T1000 (cell line): ENCODE data around the gene DOP1A.
A peak's percentile ranks its signal among the peaks of the same experiment; 100 is the strongest.
"Not testable (repeated sequence)": the region's sequence is repeated elsewhere in the genome, so short reads cannot be mapped to it uniquely, and the experiment has no call there.

Source experiments
- DNase-seq: peaks from one replicate; lab custom pipeline; 2025; ENCODE audit warnings: mixed read lengths; lab: John Stamatoyannopoulos, UW

Gene DOP1A

GRCh38 chr6:83151114-83151513, 83.6 kb downstream of the DOP1A start:
- DNase-seq: no peak

GRCh38 chr6:83152913-83153312, 85.4 kb downstream of the DOP1A start:
- DNase-seq: no peak

DNA sequence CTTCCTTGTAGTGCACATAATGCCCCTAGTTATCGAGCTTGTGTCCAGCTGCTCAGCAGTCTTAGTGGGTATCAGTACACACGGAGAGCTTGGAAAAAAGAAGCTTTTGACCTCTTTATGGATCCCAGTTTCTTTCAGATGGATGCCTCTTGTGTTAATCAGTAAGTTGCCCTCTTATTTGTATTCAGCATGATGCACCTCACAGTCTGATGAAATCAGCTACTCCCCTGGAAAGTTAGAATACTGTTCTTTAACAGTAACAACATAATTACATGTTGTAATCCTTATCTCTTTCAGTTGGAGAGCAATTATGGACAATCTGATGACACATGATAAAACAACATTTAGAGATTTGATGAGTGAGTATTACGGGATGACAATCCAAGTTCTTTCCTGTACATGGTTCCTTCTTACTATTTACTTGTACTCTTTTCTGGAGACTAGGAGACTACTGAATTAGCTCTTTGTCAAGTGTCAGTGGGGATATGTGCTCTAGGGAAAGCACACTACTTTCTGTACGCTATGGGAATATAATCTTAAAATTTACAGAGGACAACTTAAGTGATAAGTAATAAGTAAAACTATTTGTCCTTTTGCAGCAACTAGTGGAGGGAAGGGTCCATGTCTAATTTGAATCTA, 86.5 kb downstream of the DOP1A start:
- no peak for DNase-seq

DNA sequence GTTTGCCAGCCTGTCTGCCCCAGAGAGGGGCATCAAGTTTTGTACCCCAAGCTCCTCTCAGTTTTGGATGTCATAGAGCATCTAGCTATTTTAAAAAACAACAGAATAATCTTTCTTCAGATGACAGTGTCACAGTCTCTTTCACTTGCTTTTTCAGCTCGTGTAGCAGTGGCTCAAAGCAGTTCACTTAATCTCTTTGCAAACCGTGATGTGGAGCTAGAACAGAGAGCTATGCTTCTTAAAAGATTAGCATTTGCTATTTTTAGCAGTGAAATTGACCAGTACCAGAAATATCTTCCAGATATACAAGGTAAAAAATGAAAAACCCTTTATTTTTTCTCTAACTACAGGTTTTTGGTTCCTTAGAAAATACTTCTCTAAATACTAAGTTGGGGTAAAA, 88.3 kb downstream of the DOP1A start:
- DNase-seq: no peak

- no peak for DNase-seq
Measured at GRCh38 chr6:83160167-83160566, 92.7 kb downstream of the DOP1A start.

- no peak for DNase-seq
Measured at GRCh38 chr6:83167726-83168278, 100.3 kb downstream of the DOP1A start.

DNA sequence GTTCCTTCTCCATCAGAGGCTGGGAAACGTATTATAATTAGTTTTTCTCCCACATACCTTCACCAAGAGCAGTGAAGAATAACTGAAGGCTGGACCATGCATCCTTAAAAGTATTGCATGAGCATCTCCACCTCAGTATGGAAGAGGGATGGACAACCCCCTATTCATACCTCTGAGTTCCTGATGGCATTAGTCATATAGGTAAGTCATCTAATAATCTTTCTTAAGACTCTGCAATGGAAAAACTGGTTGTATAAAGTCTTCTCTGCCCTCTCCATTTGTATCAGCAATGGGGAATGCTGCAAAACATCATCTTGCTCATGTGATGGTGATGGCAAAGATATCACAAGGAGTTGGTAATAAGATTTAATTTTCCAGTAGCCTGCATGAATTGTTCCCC, 101.1 kb downstream of the DOP1A start:
- no peak for DNase-seq

GRCh38 chr6:83169106-83169505, 101.6 kb downstream of the DOP1A start:
- no peak for DNase-seq

DNA sequence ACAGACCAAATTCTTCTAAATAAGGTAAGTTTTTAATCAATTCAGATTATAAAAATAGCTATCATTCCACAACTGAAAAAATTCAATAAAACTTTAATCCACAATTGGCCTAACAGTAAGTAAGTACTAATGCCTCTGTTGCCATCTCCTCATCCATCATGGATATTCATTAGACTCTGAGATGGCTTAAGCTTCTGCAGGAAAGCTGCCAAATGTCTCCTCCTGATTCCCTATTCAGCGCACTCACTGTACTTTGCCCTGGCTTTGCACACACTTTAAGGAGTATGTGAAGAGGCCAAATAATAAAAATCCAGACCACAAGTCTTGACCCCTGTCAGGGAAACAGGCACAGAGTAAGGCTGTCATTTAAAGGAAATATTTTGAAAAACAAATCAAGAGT, 102.0 kb downstream of the DOP1A start:
- DNase-seq: no peak

GRCh38 chr6:83176246-83176645, 108.8 kb downstream of the DOP1A start:
- no peak for DNase-seq

DNA sequence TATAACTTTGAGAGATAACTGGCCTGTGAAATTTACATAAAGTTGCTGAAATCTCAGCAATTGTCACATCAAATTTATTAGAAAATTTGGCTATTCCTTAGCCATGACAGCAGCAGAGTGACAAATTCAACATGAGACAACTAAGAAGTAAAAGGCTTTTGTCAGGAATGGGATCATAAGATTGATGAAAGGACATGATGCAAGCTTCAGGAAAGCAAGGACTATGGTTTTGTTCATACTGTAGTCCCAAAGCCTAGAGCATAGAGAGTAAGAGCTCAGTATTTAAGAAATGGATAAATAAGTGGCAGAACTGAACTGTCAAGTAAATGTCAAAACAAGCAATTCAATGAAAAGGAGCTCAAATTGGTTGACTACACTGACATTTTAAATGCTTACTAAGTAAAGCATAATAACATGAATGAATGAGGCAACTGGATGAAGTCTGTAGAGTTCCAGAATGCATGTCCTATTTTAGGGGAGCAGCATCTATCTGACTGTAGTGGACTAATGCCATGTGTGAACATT, 113.0 kb downstream of the DOP1A start:
- DNase-seq: no peak

GRCh38 chr6:83182114-83182513, 114.6 kb downstream of the DOP1A start:
- DNase-seq: no peak

GRCh38 chr6:83183082-83183828, 115.8 kb downstream of the DOP1A start:
- peak; percentile 64 for DNase-seq

- DNase-seq: no peak
Measured at GRCh38 chr6:83185096-83185495, 117.6 kb downstream of the DOP1A start.

DNA sequence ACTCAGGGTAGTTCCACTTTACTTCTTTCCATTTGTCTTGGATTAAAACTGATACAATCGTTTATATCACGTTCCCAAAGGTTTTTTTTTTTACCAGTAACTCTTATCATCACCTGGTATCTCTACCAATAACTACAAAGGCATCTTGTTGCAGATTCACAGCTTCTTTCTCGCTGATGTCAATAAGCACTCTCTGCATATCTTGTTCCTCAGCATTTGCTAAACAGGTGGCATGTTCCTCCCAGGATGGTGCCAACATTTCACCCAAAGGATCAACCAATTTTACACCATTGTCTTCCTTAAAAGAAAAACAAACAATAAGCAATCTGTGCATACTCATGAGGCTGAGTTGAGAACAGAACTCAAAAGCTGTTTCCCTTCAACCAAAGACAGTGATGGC, 121.0 kb downstream of the DOP1A start:
- DNase-seq: no peak

DNA sequence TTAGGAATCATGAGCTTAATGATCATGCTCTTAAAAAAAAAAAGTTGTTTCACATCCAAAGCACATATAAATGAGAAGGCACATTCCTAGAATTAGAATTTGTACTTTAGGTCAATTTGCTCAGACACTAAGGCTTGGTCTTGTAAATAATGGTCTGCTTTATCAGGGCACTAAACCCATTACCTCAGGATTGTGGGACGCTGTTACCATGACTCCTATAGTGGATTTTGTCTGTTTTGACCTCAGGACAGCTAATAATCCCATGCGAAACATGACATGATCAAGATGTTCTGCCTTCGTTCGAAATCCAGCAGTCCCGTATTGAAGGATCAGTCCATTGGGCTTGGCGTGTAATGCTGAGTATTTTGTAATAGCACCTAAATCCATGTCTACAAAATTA, 123.2 kb downstream of the DOP1A start:
- no peak for DNase-seq

- DNase-seq: not testable (repeated sequence)
Measured at GRCh38 chr6:83191974-83192373, 124.5 kb downstream of the DOP1A start.

GRCh38 chr6:83192456-83192855, 125.0 kb downstream of the DOP1A start:
- DNase-seq: no peak

GRCh38 chr6:83192871-83193746, 125.6 kb downstream of the DOP1A start, which contains the start of the genes PGM3 and RWDD2A:
Gene PGM3, minus strand, starts transcription at chr6:83193265. Its CDS starts 2,253 bp downstream, at chr6:83191012.
Gene RWDD2A, plus strand, starts transcription at chr6:83193357. Its CDS starts 1,095 bp downstream, at chr6:83194452.
- peak; percentile 79 for DNase-seq

DNA sequence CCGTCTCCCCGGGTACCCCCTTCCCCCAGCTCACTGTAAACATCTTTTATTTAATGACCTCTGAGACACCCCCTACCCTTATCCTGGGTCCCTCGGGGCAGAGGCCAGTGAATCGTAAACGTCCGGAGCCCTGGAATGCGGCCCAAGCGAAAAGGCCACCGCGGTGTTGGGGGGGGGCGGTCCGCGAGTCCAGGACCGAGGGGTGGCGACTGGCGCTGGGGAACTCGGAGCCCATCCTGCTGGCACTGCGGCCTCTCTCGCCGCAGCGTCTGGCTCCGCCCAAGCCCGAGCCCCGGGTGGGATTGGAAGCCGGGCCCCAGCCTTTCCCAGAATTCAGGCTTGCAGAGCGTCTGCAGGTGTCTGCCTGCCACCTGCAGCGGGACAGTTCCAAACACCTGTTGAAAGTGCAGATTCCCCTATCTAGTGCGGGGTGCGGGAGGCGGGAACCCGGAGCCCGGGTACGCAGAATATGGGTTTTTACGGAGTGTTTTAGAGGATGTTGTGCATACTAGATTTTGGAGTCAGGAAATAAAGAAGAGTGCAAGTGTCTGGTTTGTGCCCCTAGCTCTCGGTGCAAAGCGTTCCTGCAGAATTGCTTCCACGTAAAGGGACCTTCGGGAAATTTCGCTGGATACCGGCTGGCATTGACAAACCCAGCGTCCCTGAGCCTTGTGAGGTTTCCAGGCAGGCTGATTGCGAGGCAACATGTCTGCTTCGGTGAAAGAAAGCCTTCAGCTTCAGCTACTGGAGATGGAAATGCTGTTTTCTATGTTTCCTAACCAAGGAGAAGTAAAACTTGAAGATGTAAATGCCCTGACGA, 126.5 kb downstream of the DOP1A start:
- no peak for DNase-seq
